ENCODE data around the gene TRIM32. TPM values are rescaled to one million over a fixed set of nuclear protein-coding genes. Genes with fewer than 3 reads are reported as not detected.

Gene TRIM32
- total RNA-seq, 1 experiment from 2014 or later, result 17.5 TPM

- no peak for TF ChIP-seq HMGA2 (CRISPR knock-in tag; IDR thresholded peaks at IDR 0.05)
Measured at GRCh38 chr9:116639251-116639741, 47.8 kb upstream of the TRIM32 start (continued).

- peaks cover 4% of the 10 kb centered on the region; the same call in 1 of the 2 replicates for H3K9me3 Mint-ChIP-seq
- POLR2A ChIA-PET, result no interaction called here
- H3K4me3 Mint-ChIP-seq, result no peak overlapping the region
- no peak for DNase-seq (ENCODE audit: low spot score)
- H3K27me3 Mint-ChIP-seq (ENCODE audit: low read depth), result no peaks in the 10 kb centered on the region
- no peak overlapping the region for H3K27ac Mint-ChIP-seq
- CTCF ChIA-PET, result interaction anchor here (0.7 to 1.0 kb wide), 3 partner anchors 23 to 70 kb away, joined by 3 read pairs; no protein-coding TSS in a partner anchor
- peaks cover 3% of the 10 kb centered on the region; the same call in 1 of the 2 replicates for H3K36me3 Mint-ChIP-seq
- TF ChIP-seq GTF2I (CRISPR knock-in tag; conservative IDR thresholded peaks at IDR 0.05) (no peak), ZNF425 (CRISPR knock-in tag; conservative IDR thresholded peaks at IDR 0.05) (no peak), ZNF396 (CRISPR knock-in tag; IDR thresholded peaks at IDR 0.05; ENCODE audit: borderline replicate concordance) (no peak), RORB (CRISPR knock-in tag; IDR thresholded peaks at IDR 0.05) (no peak)
- no peaks in the 10 kb centered on the region for H3K4me1 Mint-ChIP-seq
- ATAC-seq, result no peak
Measured at GRCh38 chr9:116641292-116642059, 45.6 kb upstream of the TRIM32 start.

- Mint-ChIP-seq H3K27me3 (ENCODE audit: low read depth) (no peaks in the 10 kb centered on the region), H3K27ac (no peak overlapping the region), H3K9me3 (no peaks in the 10 kb centered on the region), H3K4me3 (no peak overlapping the region), H3K4me1 (no peaks in the 10 kb centered on the region), H3K36me3 (no peaks in the 10 kb centered on the region)
- ATAC-seq, result no peak
- ChIA-PET CTCF (interaction anchor here (1.4 kb wide), 1 partner anchor 12 kb away, joined by 4 read pairs; no protein-coding TSS in a partner anchor), POLR2A (interaction anchor here (0.6 kb wide), 1 partner anchor 10 kb away, joined by 3 read pairs; no protein-coding TSS in a partner anchor)
- no peak for TF ChIP-seq EMX1 (CRISPR knock-in tag; IDR thresholded peaks at IDR 0.05)
- no peak for TF ChIP-seq GTF2I (CRISPR knock-in tag; conservative IDR thresholded peaks at IDR 0.05)
- no peak for DNase-seq (ENCODE audit: low spot score)
Measured at GRCh38 chr9:116643691-116644090, 43.4 kb upstream of the TRIM32 start.

GRCh38 chr9:116644091-116644688 lies 42.9 kb upstream of the TRIM32 start:
- no peaks in the 10 kb centered on the region for H3K9me3 Mint-ChIP-seq
- ChIA-PET POLR2A (no interaction called here), CTCF (interaction anchor here (1.4 kb wide), 1 partner anchor 11 kb away, joined by 4 read pairs; no protein-coding TSS in a partner anchor)
- no peak for ATAC-seq
- H3K27ac Mint-ChIP-seq, result no peak overlapping the region
- no peaks in the 10 kb centered on the region for H3K36me3 Mint-ChIP-seq
- H3K27me3 Mint-ChIP-seq (ENCODE audit: low read depth), result no peaks in the 10 kb centered on the region
- DNase-seq (ENCODE audit: low spot score), result no peak
- TF ChIP-seq CREM (CRISPR knock-in tag; IDR thresholded peaks at IDR 0.05) (no peak), SMAD4 (CRISPR knock-in tag; IDR thresholded peaks at IDR 0.05) (no peak), ATF1 (CRISPR knock-in tag; IDR thresholded peaks at IDR 0.05) (no peak), TEAD4 (CRISPR knock-in tag; IDR thresholded peaks at IDR 0.05) (no peak), NR3C1 (CRISPR knock-in tag; conservative IDR thresholded peaks at IDR 0.05; ENCODE audit: low read depth) (no peak), USF1 (CRISPR knock-in tag; IDR thresholded peaks at IDR 0.05) (no peak), ZBTB43 (CRISPR knock-in tag; IDR thresholded peaks at IDR 0.05) (no peak), CBFB (CRISPR knock-in tag; IDR thresholded peaks at IDR 0.05; ENCODE audit: low read depth) (no peak), IRF1 (CRISPR knock-in tag; IDR thresholded peaks at IDR 0.05) (no peak), NFE2L1 (CRISPR knock-in tag; IDR thresholded peaks at IDR 0.05) (no peak), TCF7 (CRISPR knock-in tag; IDR thresholded peaks at IDR 0.05; ENCODE audit: low read depth) (no peak), CTCF (IDR thresholded peaks at IDR 0.05) (no peak), ZNF317 (CRISPR knock-in tag; IDR thresholded peaks at IDR 0.05; ENCODE audit: borderline replicate concordance, low read depth) (no peak)
- no peaks in the 10 kb centered on the region for H3K4me1 Mint-ChIP-seq
- H3K4me3 Mint-ChIP-seq, result no peak overlapping the region

Data from WTC11 (cell line).